Astrocyte (in vitro differentiated cells and primary cell): ENCODE data around the gene RALGDS. TPM values are rescaled to one million over a fixed set of nuclear protein-coding genes. Genes with fewer than 3 reads are reported as not detected.

Experiments used
- DNase-seq: peaks from one replicate; pipeline ENCODE4 v3.0.0-alpha.2; 2010; ENCODE audit warnings: low read depth
- FAIRE-seq: peaks from 2 replicates; lab custom pipeline; 2011; peaks lifted over from hg19 to GRCh38; lab: Jason Lieb, UNC
- H2AFZ ChIP-seq: 2 replicates; pipeline ENCODE4 v1.6.0; 2012; ENCODE audit warnings: low read depth, low read length, inconsistent platforms
- H3K27ac ChIP-seq: 2 replicates; pipeline ENCODE4 v1.5.1; 2011; ENCODE audit warnings: low read depth, low read length, inconsistent platforms
- H3K27me3 ChIP-seq: 2 replicates; pipeline ENCODE4 v1.6.0; 2011; ENCODE audit warnings: low read length, inconsistent platforms; ENCODE audit not compliant: insufficient read depth
- H3K36me3 ChIP-seq: 2 replicates; pipeline ENCODE4 v1.5.1; 2011; ENCODE audit warnings: low read length, inconsistent platforms; ENCODE audit not compliant: insufficient read depth
- H3K4me1 ChIP-seq: 2 replicates; pipeline ENCODE4 v1.5.1; 2011; ENCODE audit warnings: low read length, inconsistent platforms; ENCODE audit not compliant: insufficient read depth
- H3K4me2 ChIP-seq: 2 replicates; pipeline ENCODE4 v1.6.0; 2012; ENCODE audit warnings: low read length, inconsistent platforms
- H3K4me3 ChIP-seq: 2 replicates; pipeline ENCODE4 v1.5.1; 2011; ENCODE audit warnings: low read depth, mild to moderate bottlenecking, low read length, inconsistent platforms; ENCODE audit not compliant: insufficient read depth
- H3K79me2 ChIP-seq: 2 replicates; pipeline ENCODE4 v1.6.0; 2012; ENCODE audit warnings: mild to moderate bottlenecking, low read length, inconsistent platforms; ENCODE audit not compliant: insufficient read depth
- H3K9ac ChIP-seq: 2 replicates; pipeline ENCODE4 v1.6.0; 2012; ENCODE audit warnings: mild to moderate bottlenecking, low read length, inconsistent platforms
- H3K9me3 ChIP-seq: 2 replicates; pipeline ENCODE4 v1.5.1; 2012; ENCODE audit warnings: low read depth, mild to moderate bottlenecking, low read length, inconsistent platforms; ENCODE audit not compliant: insufficient read depth
- H4K20me1 ChIP-seq: 2 replicates; pipeline ENCODE4 v1.6.0; 2012; ENCODE audit warnings: low read length, inconsistent platforms; ENCODE audit not compliant: insufficient read depth
- H3K27ac Mint-ChIP-seq: one replicate; pipeline ENCODE4 v1.8.0; 2021; ENCODE audit warnings: mild to moderate bottlenecking, mixed read lengths; ENCODE audit not compliant: unreplicated experiment
- H3K27me3 Mint-ChIP-seq: one replicate; pipeline ENCODE4 v1.8.0; 2021; ENCODE audit warnings: low read depth, mixed read lengths; ENCODE audit not compliant: unreplicated experiment
- H3K36me3 Mint-ChIP-seq: one replicate; pipeline ENCODE4 v1.8.0; 2021; ENCODE audit warnings: low read depth, mixed read lengths; ENCODE audit not compliant: unreplicated experiment
- H3K4me1 Mint-ChIP-seq: one replicate; pipeline ENCODE4 v1.8.0; 2021; ENCODE audit warnings: low read depth, mixed read lengths; ENCODE audit not compliant: unreplicated experiment
- H3K4me3 Mint-ChIP-seq: one replicate; pipeline ENCODE4 v1.8.0; 2021; ENCODE audit warnings: mild to moderate bottlenecking, moderate library complexity, mixed read lengths; ENCODE audit not compliant: unreplicated experiment
- H3K9me3 Mint-ChIP-seq: one replicate; pipeline ENCODE4 v1.8.0; 2021; ENCODE audit warnings: mild to moderate bottlenecking, mixed read lengths; ENCODE audit not compliant: unreplicated experiment
- CTCF ChIP-seq: IDR thresholded peaks from 2 replicates; pipeline ENCODE4 v1.5.1; 2011; ENCODE audit warnings: low read depth, mild to moderate bottlenecking, inconsistent platforms, low read length, moderate library complexity; ENCODE audit not compliant: insufficient read depth
- EZH2 ChIP-seq: IDR thresholded peaks from 2 replicates; pipeline ENCODE4 v1.6.1; 2012; ENCODE audit warnings: mild to moderate bottlenecking, low read length, inconsistent platforms; ENCODE audit not compliant: insufficient read depth
- total RNA-seq: library from RNA; stranded (reverse); gene quantifications from 2 replicates; pipeline ENCODE4 v1.2.1, GENCODE V29; 2021

Gene RALGDS
- total RNA-seq, 1 donor from 2014 or later, result 46.6 TPM

GRCh38 chr9:133127340-133127981 is 6.4 kb upstream of the RALGDS start:
- Histone ChIP-seq H3K27me3 (peaks cover 9% of the 10 kb centered on the region), H3K4me1 (peaks cover 29% of the 10 kb centered on the region), H3K4me2 (no peak overlapping the region), H4K20me1 (peaks cover 94% of the 10 kb centered on the region), H3K36me3 (no peaks in the 10 kb centered on the region), H3K9me3 (no peaks in the 10 kb centered on the region), H3K4me3 (no peak overlapping the region), H3K27ac (peak overlapping the region; percentile 2), H3K9ac (no peak overlapping the region), H3K79me2 (peaks cover 26% of the 10 kb centered on the region), H2AFZ (no peak overlapping the region)
- DNase-seq, result peak; percentile 55
- Mint-ChIP-seq H3K4me1 (peaks cover 10% of the 10 kb centered on the region), H3K9me3 (no peaks in the 10 kb centered on the region), H3K36me3 (peaks cover 8% of the 10 kb centered on the region), H3K27ac (no peak overlapping the region), H3K27me3 (no peaks in the 10 kb centered on the region), H3K4me3 (no peak overlapping the region)
- no peak for FAIRE-seq
- TF ChIP-seq CTCF (no peak), EZH2 (no peak)

- peaks cover 8% of the 10 kb centered on the region for H3K36me3 Mint-ChIP-seq
- Histone ChIP-seq H3K36me3 (no peaks in the 10 kb centered on the region), H3K4me2 (peak overlapping the region; percentile 73), H3K4me1 (peaks cover 29% of the 10 kb centered on the region), H3K27ac (peak overlapping the region; percentile 33), H3K9me3 (no peaks in the 10 kb centered on the region), H3K4me3 (no peak overlapping the region), H2AFZ (no peak overlapping the region), H3K27me3 (peaks cover 9% of the 10 kb centered on the region), H3K9ac (peak overlapping the region; percentile 56), H3K79me2 (peaks cover 23% of the 10 kb centered on the region), H4K20me1 (peaks cover 94% of the 10 kb centered on the region)
- no peak for TF ChIP-seq CTCF
- TF ChIP-seq EZH2, result no peak
- no peak for FAIRE-seq
- H3K4me3 Mint-ChIP-seq, result no peak overlapping the region
- DNase-seq, result no peak
- H3K4me1 Mint-ChIP-seq, result peaks cover 11% of the 10 kb centered on the region
- H3K9me3 Mint-ChIP-seq, result no peaks in the 10 kb centered on the region
- no peak overlapping the region for H3K27ac Mint-ChIP-seq
- no peaks in the 10 kb centered on the region for H3K27me3 Mint-ChIP-seq
Observed at GRCh38 chr9:133126697-133127339, 5.8 kb upstream of the RALGDS start.
